Gastroesophageal sphincter (tissue), 2 donors: ENCODE measurements around the gene C1orf159.

Experiments used
- EP300 ChIP-seq: sonication (generic); formaldehyde crosslinking; IDR thresholded peaks from one replicate; pipeline ENCODE4 v1.6.1; 2017; ENCODE audit warnings: antibody characterized with exemption, mild to moderate bottlenecking
- POLR2AphosphoS5 ChIP-seq: sonication (generic); formaldehyde crosslinking; IDR thresholded peaks from one replicate; pipeline ENCODE4 v1.6.1; 2017; ENCODE audit warnings: antibody characterized with exemption

- no peak for TF ChIP-seq EP300
- no peak for TF ChIP-seq POLR2AphosphoS5
Observed at GRCh38 chr1:1060281-1061000, 55.4 kb downstream of the C1orf159 start.
